Measurements from ENCODE around the gene TMEM69.

- TF ChIP-seq CTCF (IDR thresholded peaks at IDR 0.05) (no peak), POLR2A (IDR thresholded peaks at IDR 0.05) (no peak)
Observed at GRCh38 chr1:45730075-45730779, 42.2 kb downstream of the TMEM69 start.

Measured in tibial nerve (tissue), 3 donors.